WTC11 (cell line): ENCODE data around the gene RIPOR3.

ENCODE experiments used
- ATF6 ChIP-seq: sonication (generic); formaldehyde crosslinking; IDR thresholded peaks from 2 replicates; pipeline ENCODE4 v1.8.1; 2023; ENCODE audit warnings: mild to moderate bottlenecking, missing genetic modification reagents
- CDX4 ChIP-seq: fragments of 250-450 bp; sonication (Bioruptor Pico); IDR thresholded peaks from 2 replicates; pipeline ENCODE4 v1.9.0; 2021; ENCODE audit warnings: moderate library complexity, mild to moderate bottlenecking, inconsistent platforms, borderline replicate concordance
- NFE2L1 ChIP-seq: sonication (generic); formaldehyde crosslinking; IDR thresholded peaks from 2 replicates; pipeline ENCODE4 v1.8.1; 2023; ENCODE audit warnings: missing genetic modification reagents
- SMAD3 ChIP-seq: sonication (generic); formaldehyde crosslinking; IDR thresholded peaks from 2 replicates; pipeline ENCODE4 v1.8.0; 2022; ENCODE audit warnings: missing genetic modification reagents, mild to moderate bottlenecking, borderline replicate concordance
- TEAD4 ChIP-seq: sonication (generic); formaldehyde crosslinking; IDR thresholded peaks from 2 replicates; pipeline ENCODE4 v1.8.0; 2022; ENCODE audit warnings: mild to moderate bottlenecking, missing genetic modification reagents
- ZNF317 ChIP-seq: sonication (generic); formaldehyde crosslinking; IDR thresholded peaks from 2 replicates; pipeline ENCODE4 v1.8.1; 2023; ENCODE audit warnings: low read depth, mild to moderate bottlenecking, moderate library complexity, missing genetic modification reagents, borderline replicate concordance
- TF ChIP-seq, protein P1 (sequence below): fragments of 200-600 bp; IDR thresholded peaks from 2 replicates; pipeline ENCODE4 v1.8.0; 2022; ENCODE audit warnings: antibody characterized with exemption
- TF ChIP-seq, protein P2 (sequence below): sonication (generic); formaldehyde crosslinking; IDR thresholded peaks from 2 replicates; pipeline ENCODE4 v1.8.0; 2022; ENCODE audit warnings: mild to moderate bottlenecking, missing genetic modification reagents

DNA sequence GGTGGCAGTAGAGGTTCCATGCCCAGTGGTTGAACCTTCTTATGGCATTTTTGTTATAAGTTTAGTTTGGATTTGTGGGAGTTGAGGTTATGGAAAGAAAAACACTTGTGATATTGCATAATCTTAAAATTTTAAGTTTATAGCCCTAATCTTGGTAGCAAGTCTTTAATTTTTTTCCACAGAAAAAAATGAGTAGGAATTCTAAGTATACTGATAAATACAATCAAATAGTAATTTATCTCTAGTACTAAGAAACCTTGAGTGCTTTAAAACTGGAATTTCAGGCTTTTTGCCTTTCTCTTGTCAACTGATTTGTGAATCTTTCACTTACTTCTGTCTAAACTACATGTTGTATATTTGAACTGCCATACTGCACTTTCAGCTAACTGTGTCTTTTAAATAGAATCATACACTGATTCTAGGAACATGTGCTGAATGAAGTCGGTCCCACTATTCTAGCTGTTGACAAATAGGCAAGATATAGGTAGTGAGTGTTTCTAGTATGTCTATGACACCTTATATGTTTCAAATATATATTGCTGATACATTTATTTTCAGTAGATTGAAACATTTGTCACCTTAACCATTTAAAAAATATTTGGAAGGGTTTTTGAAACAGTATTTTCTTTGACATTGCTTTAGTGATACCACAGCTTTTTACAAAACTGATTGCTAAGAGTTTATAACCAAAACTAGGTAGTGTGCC, 42.5 kb upstream of the RIPOR3 start:
- TF ChIP-seq, protein P1, sequence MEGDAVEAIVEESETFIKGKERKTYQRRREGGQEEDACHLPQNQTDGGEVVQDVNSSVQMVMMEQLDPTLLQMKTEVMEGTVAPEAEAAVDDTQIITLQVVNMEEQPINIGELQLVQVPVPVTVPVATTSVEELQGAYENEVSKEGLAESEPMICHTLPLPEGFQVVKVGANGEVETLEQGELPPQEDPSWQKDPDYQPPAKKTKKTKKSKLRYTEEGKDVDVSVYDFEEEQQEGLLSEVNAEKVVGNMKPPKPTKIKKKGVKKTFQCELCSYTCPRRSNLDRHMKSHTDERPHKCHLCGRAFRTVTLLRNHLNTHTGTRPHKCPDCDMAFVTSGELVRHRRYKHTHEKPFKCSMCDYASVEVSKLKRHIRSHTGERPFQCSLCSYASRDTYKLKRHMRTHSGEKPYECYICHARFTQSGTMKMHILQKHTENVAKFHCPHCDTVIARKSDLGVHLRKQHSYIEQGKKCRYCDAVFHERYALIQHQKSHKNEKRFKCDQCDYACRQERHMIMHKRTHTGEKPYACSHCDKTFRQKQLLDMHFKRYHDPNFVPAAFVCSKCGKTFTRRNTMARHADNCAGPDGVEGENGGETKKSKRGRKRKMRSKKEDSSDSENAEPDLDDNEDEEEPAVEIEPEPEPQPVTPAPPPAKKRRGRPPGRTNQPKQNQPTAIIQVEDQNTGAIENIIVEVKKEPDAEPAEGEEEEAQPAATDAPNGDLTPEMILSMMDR, result no peak
- TF ChIP-seq ATF6 (CRISPR knock-in tag) (no peak), TEAD4 (CRISPR knock-in tag) (no peak), ZNF317 (CRISPR knock-in tag) (no peak), CDX4 (CRISPR knock-in tag) (no peak), NFE2L1 (CRISPR knock-in tag) (no peak), SMAD3 (no peak)
- TF ChIP-seq, protein P2, sequence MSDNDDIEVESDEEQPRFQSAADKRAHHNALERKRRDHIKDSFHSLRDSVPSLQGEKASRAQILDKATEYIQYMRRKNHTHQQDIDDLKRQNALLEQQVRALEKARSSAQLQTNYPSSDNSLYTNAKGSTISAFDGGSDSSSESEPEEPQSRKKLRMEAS (CRISPR knock-in tag), result no peak
